GM21423 (cell line): Measurements from ENCODE around the gene CRTC1.
"Not testable (repeated sequence)": the region's sequence is repeated elsewhere in the genome, so short reads cannot be mapped to it uniquely, and the experiment has no call there.

Experiments
- ATAC-seq: cut with Tn5 transposase; IDR thresholded peaks from one replicate; pipeline ENCODE4 v1.9.1; 2021; ENCODE audit warnings: mild to moderate bottlenecking, moderate library complexity; ENCODE audit not compliant: unreplicated experiment

CRTC1 gene

DNA sequence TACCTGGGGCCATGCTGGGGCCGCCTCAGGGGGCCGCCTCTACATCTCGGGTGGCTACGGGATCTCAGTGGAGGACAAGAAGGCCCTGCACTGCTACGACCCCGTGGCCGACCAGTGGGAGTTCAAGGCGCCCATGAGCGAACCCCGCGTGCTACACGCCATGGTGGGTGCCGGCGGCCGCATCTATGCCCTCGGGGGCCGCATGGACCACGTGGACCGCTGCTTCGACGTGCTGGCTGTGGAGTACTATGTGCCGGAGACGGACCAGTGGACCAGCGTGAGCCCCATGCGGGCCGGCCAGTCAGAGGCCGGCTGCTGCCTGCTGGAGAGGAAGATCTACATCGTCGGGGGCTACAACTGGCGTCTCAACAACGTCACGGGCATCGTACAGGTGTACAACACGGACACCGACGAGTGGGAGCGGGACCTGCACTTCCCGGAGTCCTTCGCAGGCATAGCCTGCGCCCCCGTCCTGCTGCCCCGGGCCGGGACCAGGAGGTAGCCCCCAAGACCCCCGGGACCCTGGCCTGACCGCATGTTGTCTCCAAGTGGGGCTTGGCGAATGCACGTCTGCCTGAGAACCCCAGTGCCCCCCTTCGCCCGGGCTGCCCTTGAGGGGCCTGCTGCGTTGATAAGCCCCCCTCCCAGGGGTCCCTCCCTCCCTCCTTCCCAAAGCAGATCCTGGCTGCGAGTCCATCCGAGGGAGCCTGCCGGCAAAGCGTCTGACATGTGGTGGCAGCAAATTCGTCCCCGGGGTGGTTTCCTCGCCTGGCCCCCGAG, 14.5 kb upstream of the CRTC1 start:
- no peak for ATAC-seq

- no peak for ATAC-seq
These were observed 14.0 kb upstream of the CRTC1 start for GRCh38 chr19:18669524-18669817.

GRCh38 chr19:18669883-18670282, 13.6 kb upstream of the CRTC1 start:
- ATAC-seq: no peak

GRCh38 chr19:18670312-18670711, 13.2 kb upstream of the CRTC1 start:
- ATAC-seq: no peak

- no peak for ATAC-seq
These were observed 12.0 kb upstream of the CRTC1 start for GRCh38 chr19:18671303-18672043.

GRCh38 chr19:18672044-18672451, 11.4 kb upstream of the CRTC1 start:
- ATAC-seq: no peak

GRCh38 chr19:18672606-18673337, 10.7 kb upstream of the CRTC1 start:
- no peak for ATAC-seq

GRCh38 chr19:18674616-18675015, 8.9 kb upstream of the CRTC1 start:
- ATAC-seq: no peak

- ATAC-seq: no peak
These were observed 7.7 kb upstream of the CRTC1 start for GRCh38 chr19:18675779-18676178.

GRCh38 chr19:18676692-18677091, 6.8 kb upstream of the CRTC1 start:
- no peak for ATAC-seq

DNA sequence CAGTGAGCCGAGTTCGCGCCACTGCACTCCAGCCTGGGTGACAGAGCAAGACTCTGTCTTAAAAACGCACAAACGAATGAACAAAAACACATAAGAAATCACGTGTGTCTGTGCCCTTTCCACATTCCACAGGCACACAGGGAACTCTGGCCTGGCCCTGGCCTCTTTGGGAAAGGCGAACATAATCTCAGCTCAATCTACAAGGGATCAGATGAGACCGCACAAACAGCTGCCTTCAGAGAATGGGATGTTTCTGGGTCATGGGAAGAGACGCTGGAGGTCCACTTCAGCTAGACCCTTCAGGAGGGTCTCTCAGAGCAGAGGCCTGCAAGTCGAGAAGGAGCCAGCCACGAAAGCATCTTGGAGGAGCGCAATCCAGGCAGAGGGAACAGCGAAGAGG, 6.3 kb upstream of the CRTC1 start:
- ATAC-seq: no peak

- not testable (repeated sequence) for ATAC-seq
These were observed 3.3 kb upstream of the CRTC1 start for GRCh38 chr19:18680148-18680547.

DNA sequence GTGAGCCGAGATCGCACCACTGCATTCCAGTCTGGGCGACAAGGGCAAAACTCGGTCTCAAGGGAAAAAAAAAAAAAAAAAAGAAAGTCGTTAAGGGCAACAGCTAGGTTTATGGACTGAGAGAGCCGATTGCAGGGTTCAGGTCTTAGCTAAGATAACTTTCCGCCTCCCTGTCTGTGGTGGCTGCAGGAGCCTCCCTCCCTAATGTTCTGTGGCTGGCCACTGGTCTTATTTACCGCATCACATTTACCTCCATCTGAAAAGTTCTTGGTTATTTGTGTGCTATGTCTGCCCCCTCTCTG, 722 bp upstream of the CRTC1 start:
- ATAC-seq: no peak

- peak; percentile 18 for ATAC-seq
These were observed 620 bp downstream of the CRTC1 start for GRCh38 chr19:18683958-18684641.

DNA sequence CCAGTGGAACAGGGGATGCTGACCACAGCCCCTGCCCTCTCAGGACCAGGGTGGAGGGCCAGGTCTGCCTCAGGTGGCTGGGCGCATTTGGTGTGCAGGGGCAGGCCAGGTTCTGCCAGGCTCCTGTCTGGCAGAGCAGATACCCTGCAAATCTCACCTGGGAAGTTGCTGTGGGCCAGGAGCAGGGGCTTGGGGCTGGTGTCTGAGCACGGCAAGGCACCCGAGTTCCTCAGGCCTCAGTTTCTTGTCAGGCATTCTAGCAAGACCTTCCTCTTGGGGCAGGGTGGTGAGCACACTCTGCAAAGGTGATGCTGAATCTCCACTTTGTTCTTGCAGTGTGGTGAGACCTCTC, 1.1 kb downstream of the CRTC1 start:
- no peak for ATAC-seq

DNA sequence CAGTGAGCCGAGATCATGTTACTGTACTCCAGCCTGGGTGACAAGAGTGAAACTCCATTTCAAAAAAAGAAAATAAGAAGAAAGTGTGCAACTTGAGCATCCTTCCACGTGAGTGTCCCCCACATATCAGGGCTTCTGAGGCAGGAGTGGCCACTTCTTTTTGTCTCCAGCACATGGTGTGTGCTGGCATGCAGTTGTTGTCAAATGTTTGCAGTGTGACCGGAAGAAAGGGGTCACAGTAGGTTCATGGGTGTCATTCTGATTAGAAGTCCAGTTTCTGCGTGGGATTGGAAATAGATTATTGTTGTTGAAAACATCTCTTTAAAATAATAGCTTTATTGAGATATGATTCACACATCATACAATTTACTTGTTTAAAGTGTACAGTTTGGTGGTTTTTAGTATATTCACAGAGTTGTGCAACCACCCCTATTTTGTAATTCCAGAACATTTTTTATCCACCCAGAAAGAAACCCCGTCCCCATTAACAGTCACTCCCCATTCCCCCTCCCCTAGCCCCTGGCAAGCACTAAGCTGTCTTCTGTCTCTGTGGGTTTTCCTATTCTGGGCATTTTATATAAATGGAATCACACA, 2.2 kb downstream of the CRTC1 start:
- no peak for ATAC-seq

GRCh38 chr19:18687740-18688465, 4.4 kb downstream of the CRTC1 start:
- ATAC-seq: no peak

DNA sequence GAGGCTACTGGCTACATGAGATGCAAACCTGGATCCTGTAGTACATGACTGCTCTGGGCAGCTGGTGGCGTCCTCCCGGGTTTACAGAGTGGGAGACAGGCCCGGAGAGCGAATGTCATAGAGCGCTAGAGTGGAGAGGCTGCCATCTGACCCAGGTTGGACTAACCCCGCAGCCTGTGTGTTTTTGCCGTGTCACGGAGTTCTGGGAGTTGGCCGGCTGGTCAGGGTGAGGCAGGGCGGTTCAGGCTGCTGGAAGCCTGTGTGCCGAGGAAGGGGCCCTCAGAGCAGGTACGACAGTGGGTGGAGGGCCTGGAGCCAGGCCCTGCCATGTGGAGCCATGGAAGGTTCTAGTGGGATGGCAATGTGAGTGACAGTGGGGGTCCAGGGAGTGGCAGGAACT, 12.5 kb downstream of the CRTC1 start:
- ATAC-seq: no peak

DNA sequence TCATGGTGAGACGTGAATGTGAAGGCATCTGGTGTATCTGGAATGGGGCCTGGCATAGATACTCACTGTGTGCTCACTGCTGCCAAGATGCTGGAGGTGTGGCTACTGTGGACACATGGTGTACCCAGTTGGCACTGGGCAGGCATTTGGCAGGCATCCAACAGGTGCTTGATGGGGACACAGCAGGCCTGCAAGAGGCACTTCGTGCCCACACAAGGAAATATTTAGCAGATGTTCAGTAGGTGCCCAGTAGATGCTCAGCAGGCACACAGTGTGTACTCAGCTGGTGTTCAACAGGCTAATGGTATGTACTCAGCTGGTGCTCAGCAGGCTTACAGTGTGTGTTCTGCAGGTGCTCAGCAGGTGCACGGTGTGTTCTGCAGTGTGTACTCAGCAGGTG, 14.2 kb downstream of the CRTC1 start:
- no peak for ATAC-seq

DNA sequence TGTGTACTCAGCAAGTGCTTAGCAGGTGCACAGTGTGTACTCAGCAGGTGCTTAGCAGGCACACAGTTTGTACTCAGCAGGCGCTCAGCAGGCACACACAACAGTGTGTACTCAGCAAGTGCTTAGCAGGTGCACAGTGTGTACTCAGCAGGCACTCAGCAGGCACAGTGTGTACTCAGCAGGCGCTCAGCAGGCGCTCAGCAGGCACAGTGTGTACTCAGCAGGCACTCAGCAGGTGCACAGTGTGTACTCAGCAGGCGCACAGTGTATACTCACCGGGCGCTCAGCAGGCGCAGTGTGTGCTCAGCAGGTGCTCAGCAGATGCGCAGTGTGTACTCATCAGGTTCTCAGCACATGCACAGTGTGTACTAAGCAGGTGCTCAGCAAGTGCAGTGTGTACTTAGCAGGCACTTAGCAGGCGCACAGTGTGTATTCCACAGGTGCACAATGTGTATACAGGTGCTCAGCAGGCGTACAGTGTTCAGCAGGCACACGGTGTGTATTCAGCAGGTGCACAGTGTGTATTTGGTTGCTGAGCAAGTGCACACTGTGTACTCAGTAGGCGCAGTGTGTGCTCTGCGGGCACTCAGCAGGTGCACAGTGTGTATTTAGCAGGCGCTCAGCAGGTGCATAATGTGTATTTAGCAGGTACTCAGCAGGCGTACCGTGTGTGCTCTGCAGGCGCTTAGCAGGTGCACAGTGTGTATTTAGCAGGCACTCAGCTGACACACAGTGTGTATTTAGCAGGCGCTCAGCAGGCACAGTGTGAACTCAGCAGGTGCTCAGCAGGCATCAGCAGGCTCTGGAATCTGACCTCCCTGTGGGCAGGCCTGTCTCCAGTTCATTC, 15.1 kb downstream of the CRTC1 start:
- ATAC-seq: no peak
